Vagina (tissue), 2 donors: ENCODE measurements around the gene SLC1A2.

ENCODE experiments used
- CTCF ChIP-seq, 3 experiments: fragments of 450-650 bp in 2 of 3; fragments of 200-600 bp in 1 of 3; sonication (generic) in 1 of 3; IDR thresholded peaks; one replicate each; pipeline ENCODE4 v1.5.1; 2017 to 2019; ENCODE audit warnings: antibody characterized with exemption in 3 of 3, mild to moderate bottlenecking in 2 of 3, moderate library complexity in 2 of 3
- POLR2AphosphoS5 ChIP-seq, 2 donors: sonication (generic); formaldehyde crosslinking; IDR thresholded peaks; one replicate each; pipeline ENCODE4 v1.9.0; 2017; ENCODE audit warnings: antibody characterized with exemption in 2 of 2, mild to moderate bottlenecking in 2 of 2, low read depth in 1 of 2; ENCODE audit not compliant: insufficient read depth in 1 of 2

- TF ChIP-seq POLR2AphosphoS5 (IDR thresholded peaks at IDR 0.05; ENCODE audit: insufficient read depth in 1 of 2, low read depth in 1 of 2) (no peak), CTCF (IDR thresholded peaks at IDR 0.05) (no peak)
Observed at GRCh38 chr11:35322318-35322979, 96.9 kb downstream of the SLC1A2 start.
